ENCODE results near the gene NHP2.

NHP2 gene

DNA sequence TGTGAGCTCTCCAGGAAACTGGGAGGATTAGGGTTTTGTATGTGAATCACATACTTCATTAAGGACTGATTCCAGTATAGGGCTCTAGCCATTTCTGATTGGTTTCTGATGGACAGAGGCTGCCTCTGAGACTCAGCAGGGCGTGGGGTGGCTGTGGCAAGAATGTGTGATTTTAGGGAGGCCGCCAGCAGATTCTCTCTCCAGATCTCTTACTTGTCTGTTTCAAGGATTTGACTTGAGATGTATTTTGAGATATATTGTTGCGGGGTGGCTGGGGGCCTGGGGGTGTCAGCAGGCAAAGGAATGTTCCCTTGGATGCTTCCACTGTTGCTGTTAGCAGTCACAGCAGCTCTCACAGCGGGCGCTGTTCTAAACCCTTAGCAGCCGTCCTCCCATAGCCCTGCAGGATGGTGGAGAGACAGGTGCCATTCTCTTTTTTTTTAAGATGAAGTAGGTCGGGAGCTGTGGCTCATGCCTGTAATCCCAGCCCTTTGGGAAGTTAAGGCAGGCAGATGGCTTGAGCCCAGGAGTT lies 42.7 kb upstream of the NHP2 start:
- no peaks in the 10 kb centered on the region for H3K36me3 ChIP-seq (replicated peaks; ENCODE audit: low read depth, low read length)
- peaks cover 18% of the 10 kb centered on the region for H3K27me3 ChIP-seq (ENCODE audit: low read depth, low read length)
- no peak overlapping the region for H3K4me2 ChIP-seq (ENCODE audit: low read length)
- H3K4me3 ChIP-seq (ENCODE audit: low read length), result no peak overlapping the region
- no peaks in the 10 kb centered on the region for H3K79me2 ChIP-seq (ENCODE audit: low read length)
- H3K9me3 ChIP-seq (ENCODE audit: insufficient read depth, low read length), result no peaks in the 10 kb centered on the region
- TF ChIP-seq, protein P1, sequence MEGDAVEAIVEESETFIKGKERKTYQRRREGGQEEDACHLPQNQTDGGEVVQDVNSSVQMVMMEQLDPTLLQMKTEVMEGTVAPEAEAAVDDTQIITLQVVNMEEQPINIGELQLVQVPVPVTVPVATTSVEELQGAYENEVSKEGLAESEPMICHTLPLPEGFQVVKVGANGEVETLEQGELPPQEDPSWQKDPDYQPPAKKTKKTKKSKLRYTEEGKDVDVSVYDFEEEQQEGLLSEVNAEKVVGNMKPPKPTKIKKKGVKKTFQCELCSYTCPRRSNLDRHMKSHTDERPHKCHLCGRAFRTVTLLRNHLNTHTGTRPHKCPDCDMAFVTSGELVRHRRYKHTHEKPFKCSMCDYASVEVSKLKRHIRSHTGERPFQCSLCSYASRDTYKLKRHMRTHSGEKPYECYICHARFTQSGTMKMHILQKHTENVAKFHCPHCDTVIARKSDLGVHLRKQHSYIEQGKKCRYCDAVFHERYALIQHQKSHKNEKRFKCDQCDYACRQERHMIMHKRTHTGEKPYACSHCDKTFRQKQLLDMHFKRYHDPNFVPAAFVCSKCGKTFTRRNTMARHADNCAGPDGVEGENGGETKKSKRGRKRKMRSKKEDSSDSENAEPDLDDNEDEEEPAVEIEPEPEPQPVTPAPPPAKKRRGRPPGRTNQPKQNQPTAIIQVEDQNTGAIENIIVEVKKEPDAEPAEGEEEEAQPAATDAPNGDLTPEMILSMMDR (IDR thresholded peaks at IDR 0.05; ENCODE audit: low read depth, low read length), result no peak
- no peak for TF ChIP-seq EZH2phosphoT487 (IDR thresholded peaks at IDR 0.05; ENCODE audit: low read depth)
- H2AFZ ChIP-seq (ENCODE audit: low read depth, low read length), result no peak overlapping the region
- no peak overlapping the region for H3K27ac ChIP-seq (ENCODE audit: low read length)
- no peak overlapping the region for H3K9ac ChIP-seq (ENCODE audit: low read length)
- no peaks in the 10 kb centered on the region for H4K20me1 ChIP-seq (ENCODE audit: insufficient read depth, low read length)
- H3K4me1 ChIP-seq (ENCODE audit: low read length), result no peaks in the 10 kb centered on the region

DNA sequence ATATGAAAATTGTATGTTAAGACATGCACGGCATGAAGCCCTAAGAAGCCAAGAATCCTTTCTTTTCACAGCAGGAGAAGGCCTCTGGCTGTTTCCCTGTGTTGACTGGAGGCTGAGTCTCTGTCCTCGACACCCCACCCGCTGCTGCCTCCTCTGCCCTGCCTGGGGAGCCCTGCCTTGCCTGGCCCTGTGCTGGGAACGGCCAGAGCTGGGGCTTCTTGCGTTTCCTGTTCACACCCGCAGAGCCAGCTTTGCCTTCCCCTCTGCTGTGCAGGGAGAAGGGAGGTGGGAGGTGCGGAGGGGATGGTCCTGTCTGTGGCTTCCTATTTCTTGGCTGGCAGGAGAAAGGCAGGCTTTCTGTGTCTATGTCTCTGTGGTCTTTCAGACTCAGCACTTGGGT lies 40.3 kb upstream of the NHP2 start:
- no peak for TF ChIP-seq EZH2phosphoT487 (IDR thresholded peaks at IDR 0.05; ENCODE audit: low read depth)
- TF ChIP-seq, protein P1 (IDR thresholded peaks at IDR 0.05; ENCODE audit: low read depth, low read length), result no peak
- Histone ChIP-seq H3K36me3 (replicated peaks; ENCODE audit: low read depth, low read length) (no peaks in the 10 kb centered on the region), H2AFZ (ENCODE audit: low read depth, low read length) (no peak overlapping the region), H3K4me3 (ENCODE audit: low read length) (no peak overlapping the region), H3K4me2 (ENCODE audit: low read length) (no peak overlapping the region), H3K4me1 (ENCODE audit: low read length) (no peaks in the 10 kb centered on the region), H3K27ac (ENCODE audit: low read length) (no peak overlapping the region), H4K20me1 (ENCODE audit: insufficient read depth, low read length) (no peaks in the 10 kb centered on the region), H3K9me3 (ENCODE audit: insufficient read depth, low read length) (no peaks in the 10 kb centered on the region), H3K79me2 (ENCODE audit: low read length) (no peaks in the 10 kb centered on the region), H3K27me3 (ENCODE audit: low read depth, low read length) (peaks cover 18% of the 10 kb centered on the region), H3K9ac (ENCODE audit: low read length) (no peak overlapping the region)

DNA sequence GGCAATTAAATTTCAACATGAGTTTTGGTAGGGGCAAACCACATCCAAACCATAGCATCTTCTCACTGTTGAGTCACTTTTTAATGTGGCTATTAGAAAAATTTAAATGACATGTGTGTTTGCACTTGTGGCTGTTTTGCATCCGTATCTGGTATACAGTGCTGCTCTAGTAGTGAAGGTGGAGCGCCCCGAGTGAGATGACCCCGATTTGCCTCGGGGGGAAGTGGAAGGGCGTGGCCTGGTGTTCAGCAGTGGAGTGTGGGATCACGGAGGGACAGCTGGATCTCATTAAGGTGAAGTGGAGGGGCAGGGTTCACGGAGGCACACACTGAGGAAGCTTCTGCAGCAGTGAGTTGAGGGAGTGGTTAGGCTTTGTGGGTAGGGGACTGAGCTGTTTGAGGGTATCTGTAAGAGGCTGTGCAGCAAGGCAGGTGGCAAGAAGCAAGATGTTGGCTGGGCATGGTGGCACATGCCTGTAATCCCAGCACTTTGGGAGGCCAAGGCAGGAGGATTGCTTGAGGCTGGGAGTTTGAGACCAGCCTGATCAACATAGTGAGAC lies 39.6 kb upstream of the NHP2 start:
- H3K79me2 ChIP-seq (ENCODE audit: low read length), result no peaks in the 10 kb centered on the region
- H3K4me2 ChIP-seq (ENCODE audit: low read length), result no peak overlapping the region
- H3K27me3 ChIP-seq (ENCODE audit: low read depth, low read length), result peaks cover 18% of the 10 kb centered on the region
- no peaks in the 10 kb centered on the region for H3K36me3 ChIP-seq (replicated peaks; ENCODE audit: low read depth, low read length)
- no peak overlapping the region for H3K27ac ChIP-seq (ENCODE audit: low read length)
- H3K9ac ChIP-seq (ENCODE audit: low read length), result no peak overlapping the region
- H2AFZ ChIP-seq (ENCODE audit: low read depth, low read length), result no peak overlapping the region
- no peak overlapping the region for H3K4me3 ChIP-seq (ENCODE audit: low read length)
- TF ChIP-seq EZH2phosphoT487 (IDR thresholded peaks at IDR 0.05; ENCODE audit: low read depth), result no peak
- TF ChIP-seq, protein P1 (IDR thresholded peaks at IDR 0.05; ENCODE audit: low read depth, low read length), result no peak
- H4K20me1 ChIP-seq (ENCODE audit: insufficient read depth, low read length), result no peaks in the 10 kb centered on the region
- H3K9me3 ChIP-seq (ENCODE audit: insufficient read depth, low read length), result no peaks in the 10 kb centered on the region
- H3K4me1 ChIP-seq (ENCODE audit: low read length), result no peaks in the 10 kb centered on the region

DNA sequence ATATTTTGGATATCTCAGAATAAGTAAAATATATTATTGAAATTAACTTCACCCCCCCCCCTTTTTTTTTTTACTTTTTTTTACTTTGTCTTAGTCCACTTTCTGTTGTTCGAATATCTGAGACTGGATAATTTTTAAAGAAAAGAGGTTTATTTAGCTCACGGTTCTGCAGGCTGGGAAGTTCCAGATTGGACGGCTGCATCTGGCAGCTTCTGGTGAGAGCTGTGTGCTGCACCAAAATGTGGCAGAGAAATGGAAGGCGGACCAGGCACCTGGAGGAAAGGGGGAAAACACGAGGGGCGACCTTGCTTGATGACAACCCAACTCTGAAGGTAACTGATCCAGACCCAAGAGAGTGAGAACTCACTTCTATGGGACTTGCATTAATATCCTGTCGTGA lies 39.1 kb upstream of the NHP2 start:
- Histone ChIP-seq H2AFZ (ENCODE audit: low read depth, low read length) (no peak overlapping the region), H3K9ac (ENCODE audit: low read length) (no peak overlapping the region), H3K4me1 (ENCODE audit: low read length) (no peaks in the 10 kb centered on the region), H4K20me1 (ENCODE audit: insufficient read depth, low read length) (no peaks in the 10 kb centered on the region), H3K36me3 (replicated peaks; ENCODE audit: low read depth, low read length) (no peaks in the 10 kb centered on the region), H3K9me3 (ENCODE audit: insufficient read depth, low read length) (no peaks in the 10 kb centered on the region), H3K79me2 (ENCODE audit: low read length) (no peaks in the 10 kb centered on the region), H3K4me3 (ENCODE audit: low read length) (no peak overlapping the region), H3K27ac (ENCODE audit: low read length) (no peak overlapping the region), H3K4me2 (ENCODE audit: low read length) (no peak overlapping the region), H3K27me3 (ENCODE audit: low read depth, low read length) (peaks cover 18% of the 10 kb centered on the region)
- no peak for TF ChIP-seq EZH2phosphoT487 (IDR thresholded peaks at IDR 0.05; ENCODE audit: low read depth)
- TF ChIP-seq, protein P1 (IDR thresholded peaks at IDR 0.05; ENCODE audit: low read depth, low read length), result no peak
